Right lung (tissue), 5 donors: ENCODE measurements around the gene SORBS2. TPM values are rescaled to one million over a fixed set of nuclear protein-coding genes. Genes with fewer than 3 reads are reported as not detected.
"Not testable (repeated sequence)": the region's sequence is repeated elsewhere in the genome, so short reads cannot be mapped to it uniquely, and the experiment has no call there.

Experiments
- DNase-seq, 2 donors: peaks; one replicate each; pipeline ENCODE4 v3.0.0-alpha.2; 2013
- polyA plus RNA-seq, 5 donors: library from polyadenylated mRNA; unstranded; fragments of 120-200 nt; gene quantifications; one replicate each; pipeline versions ENCODE4 v1.2.1 to v1.2.3, GENCODE V29; 2013; ENCODE audit warnings: inconsistent platforms in 1 of 5, low replicate concordance in 1 of 5; ENCODE audit not compliant: insufficient read length in 5 of 5, insufficient read depth in 1 of 5

Gene SORBS2
- polyA plus RNA-seq, 5 donors: 14.8 to 42.4 (median 34.0) TPM

DNA sequence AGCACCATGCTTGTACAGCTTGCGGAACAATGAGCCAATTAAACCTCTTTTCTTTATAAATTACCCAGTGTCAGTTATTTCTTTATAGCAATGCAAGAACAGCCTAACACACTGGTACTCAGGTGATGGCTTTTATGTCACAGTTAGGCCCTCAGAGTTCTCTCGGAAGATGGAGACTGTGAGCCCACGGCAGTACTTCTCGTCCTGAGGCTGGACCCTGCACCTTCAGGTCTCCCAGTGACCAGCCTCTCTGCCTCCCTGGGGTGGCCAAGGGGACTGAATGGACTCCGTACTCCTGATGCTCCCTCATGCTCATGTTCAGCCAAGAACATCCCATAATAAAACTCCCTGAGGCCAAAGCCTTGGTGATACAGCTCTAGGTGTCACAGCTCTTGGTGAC is 251.7 kb downstream of the SORBS2 start:
- DNase-seq: no peak

DNA sequence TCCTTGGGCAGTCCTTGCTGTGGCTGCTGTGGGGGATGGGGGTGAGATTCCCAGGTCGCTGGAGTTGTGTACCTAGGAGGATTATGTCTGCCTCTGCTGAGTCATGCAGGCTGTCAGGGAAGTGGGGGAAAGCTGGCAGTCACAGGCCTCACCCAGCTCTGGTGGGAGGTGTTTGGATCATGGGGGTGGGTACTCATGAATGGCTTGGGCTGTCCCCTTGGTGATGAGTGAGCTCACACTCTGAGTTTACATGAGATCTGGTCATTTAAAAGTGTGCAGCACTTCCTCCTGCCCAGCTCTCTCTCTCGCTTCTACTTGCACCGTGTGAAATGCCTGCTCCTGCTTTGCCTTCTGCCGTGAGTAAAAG is 252.1 kb downstream of the SORBS2 start:
- DNase-seq: no peak

GRCh38 chr4:185559251-185559914 is 252.6 kb downstream of the SORBS2 start:
- DNase-seq: not testable (repeated sequence)

- peak in 1 of 2 donors; percentile 52 for DNase-seq
These were observed 257.4 kb downstream of the SORBS2 start for GRCh38 chr4:185554365-185555126.

- no peak for DNase-seq
These were observed 259.7 kb downstream of the SORBS2 start for GRCh38 chr4:185552254-185552653.

- DNase-seq: no peak
These were observed 261.1 kb downstream of the SORBS2 start for GRCh38 chr4:185550933-185551332.

- no peak for DNase-seq
These were observed 262.8 kb downstream of the SORBS2 start for GRCh38 chr4:185549095-185549639.

GRCh38 chr4:185548587-185548986 is 263.4 kb downstream of the SORBS2 start:
- DNase-seq: no peak

GRCh38 chr4:185546335-185546734 is 265.7 kb downstream of the SORBS2 start:
- DNase-seq: no peak

DNA sequence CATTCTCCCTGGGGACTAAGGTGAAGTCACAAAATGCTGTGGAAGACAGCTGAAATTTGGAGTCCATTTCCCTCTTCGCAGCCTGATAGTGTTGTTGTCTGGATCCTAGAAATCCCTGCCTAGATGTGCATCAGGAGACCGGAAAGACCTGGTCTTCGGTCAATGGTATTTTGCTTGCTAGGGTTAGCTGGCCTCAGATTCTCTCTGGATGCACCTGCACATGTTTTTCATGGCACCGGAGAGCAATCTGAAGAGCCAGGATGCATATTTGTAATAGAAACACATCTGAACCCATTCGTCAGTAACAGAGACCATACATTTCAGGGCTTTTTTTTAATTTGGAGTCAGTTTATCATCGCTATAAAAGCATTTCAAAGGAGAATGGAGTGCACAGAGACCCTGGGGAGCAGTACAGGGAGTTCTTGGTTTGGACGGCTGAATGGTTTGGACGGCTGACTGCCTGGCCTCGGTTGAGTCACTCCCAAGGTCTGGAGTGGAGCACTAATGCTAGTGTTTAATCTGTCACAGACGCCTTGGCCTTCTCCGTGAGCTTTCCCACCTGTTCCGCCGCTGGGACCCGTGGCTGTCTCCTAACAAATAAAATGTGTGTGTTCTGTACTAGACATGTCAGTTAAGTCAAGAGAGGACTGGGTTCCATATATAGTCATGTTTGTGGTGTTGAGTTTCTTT is 269.2 kb downstream of the SORBS2 start:
- peak in 1 of 2 donors; percentile 54 for DNase-seq

DNA sequence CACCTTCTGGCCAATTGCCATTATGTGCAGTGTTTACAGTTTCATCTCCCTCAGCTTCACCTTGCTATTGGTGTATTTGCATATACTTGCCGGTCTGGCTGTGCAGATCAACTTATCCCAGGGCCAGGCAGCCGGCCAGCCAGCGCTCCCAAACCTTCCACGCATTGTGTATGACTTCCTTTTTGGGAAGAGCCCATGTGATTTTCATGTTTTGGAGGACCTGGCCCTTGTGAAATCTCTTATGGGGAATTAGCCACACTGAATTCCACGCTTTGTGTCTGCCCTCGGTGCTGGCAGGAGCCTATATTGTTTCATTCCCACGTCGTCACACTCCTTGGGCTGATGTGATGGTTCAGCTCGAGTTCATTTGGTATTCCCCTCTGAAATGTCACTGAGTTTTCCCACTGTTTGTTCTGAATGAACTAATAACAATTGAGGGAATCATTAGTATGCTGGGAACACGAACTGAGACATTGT is 270.7 kb downstream of the SORBS2 start:
- DNase-seq: peak; percentile 51 to 58

DNA sequence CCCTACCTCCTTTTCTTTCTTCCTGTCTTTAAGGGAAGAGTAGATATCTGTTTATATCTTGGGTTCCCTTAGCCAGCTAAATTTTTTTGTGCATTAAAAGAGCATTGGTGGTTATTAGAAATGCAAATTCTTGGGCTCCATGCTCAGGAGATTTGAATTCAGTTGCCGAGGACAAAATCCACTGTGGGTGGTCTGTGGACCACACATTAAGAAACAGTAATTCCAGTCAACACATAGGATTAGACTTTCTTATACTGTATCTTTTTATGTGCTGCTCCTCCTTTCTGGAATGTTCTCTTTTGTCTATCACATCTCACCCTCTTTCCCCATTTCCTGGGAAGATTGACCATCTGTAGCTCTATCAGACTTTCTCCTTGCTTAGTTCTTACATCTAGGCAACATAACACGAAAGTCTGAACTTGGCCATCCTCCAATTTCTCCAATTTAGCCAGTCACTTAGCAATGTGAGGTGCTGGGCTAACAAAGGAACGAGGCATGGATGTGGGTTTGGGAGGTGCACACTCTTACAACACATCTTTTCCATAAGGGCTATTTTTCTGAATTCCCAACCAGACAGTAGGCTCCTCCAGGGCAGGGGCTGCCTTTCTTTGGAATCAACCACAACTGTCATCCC is 271.4 kb downstream of the SORBS2 start:
- no peak for DNase-seq

DNA sequence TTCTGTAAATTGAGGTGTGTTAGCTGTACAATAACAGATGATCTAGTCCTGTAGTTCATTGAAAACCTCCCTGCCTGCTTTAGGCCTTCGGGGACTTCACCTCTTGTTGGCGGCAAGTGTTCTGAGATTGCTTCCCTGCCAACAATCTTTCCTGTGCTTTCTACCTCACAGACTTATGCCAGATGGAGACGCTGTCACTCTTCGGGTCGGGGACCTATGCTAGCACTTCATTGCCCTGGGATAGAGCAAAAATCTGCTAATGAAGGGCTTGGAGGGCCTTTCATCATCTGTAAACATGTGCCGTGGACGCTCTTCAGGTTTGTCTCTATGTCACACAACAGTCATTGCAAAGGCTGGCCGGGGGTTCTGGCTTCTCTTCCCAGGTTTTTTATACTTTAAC is 272.0 kb downstream of the SORBS2 start:
- no peak for DNase-seq

- no peak for DNase-seq
These were observed 273.2 kb downstream of the SORBS2 start for GRCh38 chr4:185538806-185539205.

DNA sequence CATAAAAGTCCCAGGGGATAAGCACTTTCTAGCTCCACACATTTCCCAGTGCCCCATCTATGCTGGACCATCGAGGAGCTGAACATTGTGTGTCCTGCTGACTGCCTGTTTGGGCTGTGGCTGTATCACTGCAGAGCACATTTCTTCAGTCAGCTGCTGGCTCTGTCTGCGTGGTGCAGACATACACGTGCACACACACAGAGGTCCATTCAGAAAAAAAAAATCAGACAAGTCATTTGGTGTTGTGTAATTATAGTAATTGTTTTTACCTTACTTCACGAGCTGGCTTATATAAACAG is 275.6 kb downstream of the SORBS2 start:
- no peak for DNase-seq

DNA sequence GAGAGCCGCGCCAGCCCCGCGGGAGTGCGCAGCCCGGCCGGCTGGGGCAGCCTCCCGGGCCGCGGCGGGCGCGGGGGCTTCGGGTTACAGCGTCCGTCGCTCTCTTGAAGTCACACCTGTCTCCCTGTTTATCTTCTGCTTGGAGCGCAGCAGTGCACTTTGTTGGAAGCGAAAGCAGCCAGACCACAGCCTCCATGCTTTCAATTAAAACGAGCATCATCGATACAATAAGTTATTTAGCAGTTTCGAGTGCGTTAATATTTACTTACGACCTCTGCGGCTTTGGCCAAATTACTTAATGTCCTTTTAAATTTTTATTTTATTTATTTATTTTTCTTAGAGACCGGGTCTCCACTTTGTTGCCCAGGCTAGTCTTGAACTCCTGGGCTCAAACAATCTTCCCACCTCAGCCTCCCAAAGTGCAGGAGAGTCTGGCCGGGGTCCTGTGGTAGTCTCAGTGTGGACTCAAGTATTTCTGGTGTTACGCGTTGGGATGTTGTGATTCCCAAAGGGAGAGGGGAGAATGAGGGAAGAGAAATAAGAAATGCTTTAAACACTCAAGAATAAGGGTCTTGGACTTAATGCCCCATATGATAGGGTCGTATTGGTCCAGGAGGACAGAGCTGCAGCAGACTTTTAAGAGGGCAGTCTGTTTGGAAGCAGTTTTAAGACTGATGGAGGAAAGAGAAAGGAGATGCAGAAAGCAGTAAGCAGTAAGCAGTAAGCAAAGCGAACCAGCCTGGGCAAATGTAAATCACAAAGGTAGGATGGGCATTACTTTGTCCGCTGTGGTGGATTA is 276.2 kb downstream of the SORBS2 start:
- no peak for DNase-seq
